Measurements from ENCODE around the gene ARHGAP15.

Gene ARHGAP15

GRCh38 chr2:143176606-143177005 is 47.4 kb downstream of the ARHGAP15 start:
- no peak for FAIRE-seq

GRCh38 chr2:143177096-143177786 is 48.0 kb downstream of the ARHGAP15 start:
- no peak for FAIRE-seq

- FAIRE-seq = no peak
These were observed 52.3 kb downstream of the ARHGAP15 start for GRCh38 chr2:143181494-143181893.

GRCh38 chr2:143182649-143183048 is 53.4 kb downstream of the ARHGAP15 start:
- FAIRE-seq = no peak

DNA sequence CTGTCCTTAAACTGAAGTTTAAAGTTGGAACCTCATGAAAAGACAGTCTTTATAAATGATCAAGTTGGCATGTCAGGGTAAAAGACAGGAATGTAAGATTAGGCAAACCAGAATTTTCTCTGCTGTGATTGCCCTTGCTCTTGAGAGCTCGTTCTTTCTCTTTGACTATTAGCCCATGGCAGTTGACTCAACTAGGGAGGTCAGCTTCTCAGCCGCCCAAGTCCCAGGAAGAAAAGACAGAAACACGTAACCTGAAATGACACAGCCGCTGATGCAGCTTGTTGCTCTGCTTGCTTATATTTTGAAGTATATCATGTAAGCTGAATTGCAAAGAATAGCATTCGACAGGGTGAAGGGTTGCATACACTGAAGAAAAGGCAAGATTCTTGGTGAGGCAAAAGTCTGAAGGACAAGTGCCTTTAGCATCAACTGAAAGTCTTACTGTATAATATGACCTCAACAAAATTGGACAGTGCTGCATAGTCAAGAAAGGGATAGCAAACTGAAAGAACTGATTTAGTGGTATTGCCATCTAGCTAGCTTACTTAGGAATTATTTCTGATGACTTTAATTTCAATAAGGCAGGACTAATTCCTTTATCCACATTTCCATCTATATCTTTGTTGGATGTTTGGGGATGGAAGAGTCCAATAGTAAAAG is 54.7 kb downstream of the ARHGAP15 start:
- FAIRE-seq = no peak

DNA sequence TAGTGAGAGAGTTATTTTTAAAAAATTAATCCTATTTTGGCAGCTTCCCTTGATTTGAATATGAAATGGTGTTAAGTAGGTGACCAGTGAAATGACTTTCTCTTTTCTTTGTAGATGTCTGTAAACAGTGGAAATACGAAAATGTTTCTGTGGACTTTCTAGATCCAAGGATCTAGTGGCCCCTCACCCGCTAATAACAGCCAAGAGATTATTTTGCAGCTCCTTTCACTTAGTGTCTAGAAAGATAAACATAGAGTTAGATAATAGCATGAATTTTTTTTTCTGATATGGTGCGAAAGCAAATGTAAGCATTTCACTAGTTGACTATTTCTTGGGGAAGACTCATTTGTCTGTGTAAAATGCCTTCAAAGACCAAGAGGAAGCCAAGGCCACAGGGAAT is 57.7 kb downstream of the ARHGAP15 start:
- FAIRE-seq = no peak

DNA sequence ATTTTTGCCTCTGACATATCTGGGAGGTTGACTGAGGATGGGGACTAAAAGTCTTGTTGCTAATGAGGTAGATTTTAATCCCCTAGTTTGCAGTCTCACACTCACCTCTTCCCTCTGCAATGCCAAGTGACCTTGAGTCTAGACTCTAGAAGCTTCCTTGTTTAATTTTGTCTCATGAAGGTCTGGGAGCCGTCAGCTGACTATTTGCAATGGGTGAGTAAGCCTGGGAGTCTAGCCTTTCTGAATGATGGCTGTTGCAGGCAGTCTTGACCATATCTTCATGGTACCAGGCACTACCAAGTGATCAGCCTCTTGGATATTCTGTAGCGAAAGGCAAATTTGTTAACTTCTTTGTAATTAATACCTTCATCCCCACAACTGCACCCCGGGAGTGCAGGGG is 61.2 kb downstream of the ARHGAP15 start:
- no peak for FAIRE-seq

DNA sequence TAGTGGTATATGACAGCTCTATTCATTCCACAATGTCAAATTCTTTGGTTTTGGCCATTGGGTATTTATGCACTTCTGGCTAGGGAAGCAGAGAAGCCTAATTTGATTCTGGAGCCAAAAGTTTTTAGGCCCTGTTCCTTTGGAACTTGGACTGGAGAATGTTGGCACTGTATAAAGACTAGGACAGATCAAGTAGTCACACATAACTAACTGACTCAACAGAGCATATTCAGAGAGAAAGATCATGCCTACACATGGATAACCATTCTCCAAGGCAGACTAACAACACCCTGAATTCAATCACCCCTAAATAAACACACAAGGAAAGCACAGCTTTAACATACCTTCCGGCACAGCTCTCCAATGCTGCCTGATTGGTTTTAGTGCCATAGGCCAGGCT is 62.9 kb downstream of the ARHGAP15 start:
- no peak for FAIRE-seq

DNA sequence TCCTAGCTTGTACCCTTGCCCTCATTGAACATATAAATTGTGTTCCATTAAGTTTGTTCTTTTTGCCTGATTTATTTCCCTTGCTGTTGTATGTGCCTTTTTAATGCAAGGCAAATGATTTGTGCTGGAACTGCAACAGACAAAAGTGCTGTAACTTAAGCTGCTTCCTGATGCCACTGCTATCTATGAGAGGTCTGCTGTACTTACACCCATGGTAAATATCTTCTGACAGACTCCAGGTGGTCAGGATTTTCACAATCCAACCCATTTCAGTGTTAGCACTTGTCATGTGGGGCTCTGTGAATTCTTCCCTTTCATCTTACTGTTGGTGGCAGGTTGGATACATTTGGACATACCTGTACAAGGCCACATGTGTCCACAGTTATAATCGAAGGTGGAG is 63.5 kb downstream of the ARHGAP15 start:
- no peak for FAIRE-seq

DNA sequence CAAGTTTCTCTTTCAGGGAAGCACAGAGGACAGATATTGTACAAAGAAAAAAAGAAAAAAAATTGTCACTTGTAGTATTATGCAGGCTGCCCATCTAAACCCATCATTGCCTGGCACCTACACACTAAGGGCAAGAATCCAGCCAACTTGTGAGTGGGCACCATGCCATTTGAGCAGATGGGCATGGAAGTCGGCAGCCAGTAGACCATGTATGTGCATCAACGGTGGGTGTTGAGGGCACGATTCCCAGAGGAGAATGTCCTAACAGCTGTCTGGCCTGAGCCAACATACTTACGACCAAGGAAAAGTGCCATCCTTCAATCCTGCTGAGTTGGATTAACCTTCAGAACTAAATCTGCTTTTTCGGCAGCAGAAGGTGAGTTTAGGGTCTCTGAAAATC is 63.9 kb downstream of the ARHGAP15 start:
- FAIRE-seq = no peak

- no peak for FAIRE-seq
These were observed 66.3 kb downstream of the ARHGAP15 start for GRCh38 chr2:143195511-143195910.

DNA sequence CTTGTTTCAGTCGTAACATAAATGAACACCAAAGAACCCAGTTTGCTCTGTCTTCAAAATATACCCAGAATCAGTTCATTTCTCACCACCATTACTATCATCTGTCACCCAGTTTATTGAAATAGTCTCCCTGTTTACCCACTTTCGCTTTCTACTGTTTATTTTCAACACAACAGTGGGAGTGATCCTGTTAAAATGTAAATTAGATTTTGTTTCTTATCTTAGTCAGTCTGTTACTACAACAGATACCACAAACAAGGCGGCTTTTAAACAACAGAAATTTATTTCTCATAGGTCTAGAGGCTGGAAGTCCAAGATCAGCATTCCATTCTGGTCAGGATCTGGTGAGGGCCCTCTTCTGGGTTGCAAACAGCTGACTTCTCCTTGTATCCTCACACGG is 74.8 kb downstream of the ARHGAP15 start:
- FAIRE-seq = no peak

DNA sequence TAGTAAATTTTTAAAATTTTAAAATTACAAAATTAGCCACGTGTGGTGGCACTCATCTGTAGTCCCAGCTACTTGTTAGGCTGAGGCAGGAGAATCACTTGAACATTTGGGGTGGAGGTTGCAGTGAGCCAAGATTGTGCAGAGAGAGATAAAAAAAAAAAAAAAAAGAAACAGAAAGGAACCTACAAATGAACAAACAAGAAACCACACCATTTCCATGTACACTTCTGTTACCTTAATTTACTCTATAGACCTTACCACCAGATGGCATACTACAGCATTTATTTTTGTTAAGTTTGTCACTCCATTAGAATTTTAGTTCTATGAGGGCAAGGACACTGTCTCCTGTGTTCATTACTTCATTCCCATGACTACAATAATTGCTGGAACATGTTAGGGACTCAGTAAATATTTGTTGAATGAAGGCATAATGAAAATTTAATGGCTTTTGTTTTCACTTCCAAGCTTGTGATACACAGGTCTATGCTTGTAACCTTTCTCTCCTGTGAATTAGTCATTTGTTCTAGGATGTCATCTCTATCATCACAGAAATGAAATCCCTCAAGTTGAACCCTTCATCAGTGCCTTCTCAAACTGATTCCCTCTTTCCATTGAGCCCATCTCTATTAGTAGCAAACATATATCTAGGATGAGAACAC is 76.0 kb downstream of the ARHGAP15 start:
- peak; percentile 6 for FAIRE-seq

DNA sequence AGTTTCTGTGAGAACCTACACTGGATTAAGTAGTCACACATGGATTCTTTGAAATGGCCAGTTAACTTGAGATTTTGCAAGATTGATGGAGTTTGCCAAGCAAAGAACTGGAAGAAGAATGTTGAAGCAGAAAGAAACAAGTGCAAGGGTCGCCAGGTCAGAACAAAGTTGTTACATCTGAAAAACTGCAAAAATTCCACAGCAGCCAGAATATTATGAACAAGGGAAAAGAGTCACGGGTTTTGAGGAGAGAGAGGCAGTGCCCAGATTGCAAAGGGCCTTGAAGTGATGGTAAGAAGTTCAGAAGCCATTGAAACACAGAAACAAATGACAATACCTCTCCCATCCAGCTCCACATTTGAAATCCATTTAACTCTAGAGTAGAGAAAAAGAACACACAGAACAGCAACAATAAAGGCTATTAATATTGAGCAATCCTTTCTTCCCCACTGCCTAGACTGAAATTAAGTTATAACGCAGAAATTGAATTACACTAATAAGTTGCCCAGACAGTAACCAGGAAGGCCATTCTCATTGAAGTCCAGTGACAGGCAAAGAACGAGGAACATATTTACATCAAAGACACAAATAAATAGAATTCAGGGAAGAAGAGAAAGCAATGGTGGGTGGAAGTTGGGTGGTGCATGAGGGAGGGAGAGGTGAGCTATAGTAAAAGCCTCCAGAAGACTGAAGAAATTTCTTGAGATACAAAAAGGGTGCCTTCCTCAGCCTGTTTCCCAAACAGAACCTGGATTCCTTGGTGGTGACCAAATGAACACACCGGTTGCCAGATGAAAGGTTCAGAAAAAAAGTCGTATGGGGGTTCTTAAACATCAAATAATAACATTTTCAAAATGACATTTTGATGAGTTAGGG is 80.6 kb downstream of the ARHGAP15 start:
- no peak for FAIRE-seq

- no peak for FAIRE-seq
These were observed 81.2 kb downstream of the ARHGAP15 start for GRCh38 chr2:143210446-143210819.

- FAIRE-seq = no peak
These were observed 88.4 kb downstream of the ARHGAP15 start for GRCh38 chr2:143217512-143218115.

DNA sequence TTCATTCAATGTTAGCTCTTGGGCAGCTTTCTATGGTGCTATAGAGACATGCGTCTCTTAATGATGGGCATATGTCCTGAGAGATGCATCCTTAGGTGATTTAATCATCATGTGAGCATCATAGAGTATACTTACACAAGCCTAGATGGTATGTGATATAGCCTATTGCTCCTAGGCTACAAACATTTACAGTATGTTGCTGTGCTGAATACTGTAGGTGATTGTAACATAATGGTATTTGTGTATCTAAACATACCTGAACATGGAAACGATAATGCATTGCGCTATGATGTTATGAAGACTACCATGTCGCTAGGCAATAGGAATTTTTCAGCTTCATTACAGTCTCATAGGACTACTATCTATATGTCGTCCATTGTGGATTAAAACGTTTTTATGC is 89.4 kb downstream of the ARHGAP15 start:
- no peak for FAIRE-seq

DNA sequence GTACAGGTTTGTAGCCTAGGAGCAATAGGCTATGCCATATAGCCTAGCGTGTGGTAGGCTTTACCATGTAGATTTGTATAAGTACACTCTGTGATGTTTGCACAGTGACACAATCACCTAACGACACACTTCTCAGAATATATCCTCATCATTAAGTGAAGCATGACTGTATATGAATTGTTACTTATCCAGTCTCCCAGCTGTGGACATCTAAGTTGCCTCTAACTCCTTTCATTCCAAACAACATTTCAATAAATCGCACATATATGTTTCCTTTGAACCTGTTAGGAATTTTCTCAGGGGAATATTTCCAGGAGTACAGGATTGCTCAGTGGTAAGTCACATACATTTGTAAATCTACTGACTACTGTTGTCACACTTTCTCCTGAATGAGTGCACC is 90.0 kb downstream of the ARHGAP15 start:
- no peak for FAIRE-seq

GRCh38 chr2:143223556-143223955 is 94.3 kb downstream of the ARHGAP15 start:
- no peak for FAIRE-seq

DNA sequence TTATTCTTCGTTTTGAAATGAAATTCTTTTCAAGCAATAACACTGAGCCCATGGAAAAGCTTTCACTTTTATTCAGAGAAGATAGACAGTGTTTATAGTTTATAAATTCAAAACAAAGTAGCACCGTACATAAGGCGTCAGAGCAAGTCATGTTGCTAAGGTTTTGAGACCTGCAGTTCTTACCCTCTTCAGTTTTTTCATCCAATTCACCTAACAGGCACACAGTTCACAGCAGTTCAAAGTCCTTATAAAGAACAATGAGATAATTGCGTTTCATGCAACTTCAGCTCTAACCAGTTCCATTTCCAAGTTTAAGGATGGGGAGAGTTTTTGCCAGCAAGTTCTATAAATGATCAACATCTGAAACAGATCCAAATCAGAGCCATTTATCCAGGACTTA is 96.7 kb downstream of the ARHGAP15 start:
- FAIRE-seq = no peak

DNA sequence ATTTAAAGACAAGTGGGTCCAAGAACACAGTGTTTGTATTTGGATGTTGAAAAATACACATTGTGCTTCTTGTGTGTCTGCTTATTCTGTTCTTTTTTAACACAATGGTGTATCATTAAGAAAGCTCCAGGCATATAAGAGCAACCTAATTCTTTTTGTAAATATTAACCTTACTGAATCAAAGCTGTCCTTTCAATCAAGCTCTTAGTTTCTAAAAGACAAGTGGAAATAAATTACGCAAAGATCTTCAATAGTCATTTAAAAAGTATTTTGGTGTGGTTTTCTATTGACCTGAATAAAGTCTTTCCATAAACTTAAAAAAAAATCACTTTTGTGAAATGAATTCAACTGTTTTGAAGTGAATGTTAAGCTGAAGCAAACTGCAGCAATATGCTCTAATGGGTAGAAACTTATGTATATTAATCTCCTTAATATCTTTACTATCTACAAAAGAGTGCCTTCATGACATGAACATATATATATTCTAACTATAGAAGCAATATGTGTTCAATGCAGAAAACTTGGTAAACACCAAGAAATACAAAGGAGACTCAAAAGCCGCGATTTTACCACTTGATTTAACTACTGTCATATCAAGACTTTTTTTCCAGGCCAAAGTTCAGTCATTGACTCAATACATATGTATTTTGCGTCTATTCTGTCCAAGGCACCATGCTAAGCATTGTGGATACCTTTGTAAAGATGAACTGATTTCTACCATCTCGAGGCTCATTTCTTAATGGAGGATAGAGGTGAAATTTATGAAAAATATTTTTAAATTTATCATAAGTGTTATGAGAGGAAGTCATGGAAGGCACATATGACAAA is 97.7 kb downstream of the ARHGAP15 start:
- no peak for FAIRE-seq

DNA sequence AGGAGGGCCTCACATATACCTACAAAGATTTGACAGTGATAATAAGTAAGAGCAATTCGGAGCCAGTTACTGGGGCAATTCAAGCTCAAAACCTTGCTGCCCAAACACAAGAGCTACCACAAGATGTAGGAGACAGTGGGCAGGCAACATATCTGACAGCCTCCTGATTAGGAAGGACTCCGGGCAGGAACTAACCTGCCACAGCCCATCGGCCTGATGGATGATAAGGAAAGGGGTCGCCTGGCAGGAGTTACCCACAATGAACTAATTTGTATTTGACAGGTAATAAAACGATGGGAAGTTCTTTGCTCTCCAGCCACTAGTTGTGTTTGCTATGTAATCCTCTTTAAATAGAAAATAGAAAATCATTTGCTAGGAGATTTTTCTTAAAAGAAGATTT is 100.2 kb downstream of the ARHGAP15 start:
- FAIRE-seq = no peak

Data from G401.6 (cell line).